Naive B cell (primary cell): ENCODE measurements around the gene PLA2G4A. TPM values are rescaled to one million over a fixed set of nuclear protein-coding genes. Genes with fewer than 3 reads are reported as not detected.

Experiments
- ATAC-seq, 2 donors: fragments of 150-1000 bp; cut with Tn5 transposase; 2 replicates each; pipeline ENCODE4 v1.10.0; 2021; ENCODE audit warnings: low read depth in 2 of 2, mild to moderate bottlenecking in 2 of 2, moderate library complexity in 2 of 2
- DNase-seq: peaks from one replicate; pipeline ENCODE4 v3.0.0; 2022
- H3K27ac Mint-ChIP-seq, 6 donors: one replicate each; pipeline ENCODE4 v1.8.0; 2020 to 2022; ENCODE audit warnings: mild to moderate bottlenecking in 6 of 6, mixed read lengths in 6 of 6, moderate library complexity in 5 of 6, inconsistent platforms in 2 of 6
- H3K27me3 Mint-ChIP-seq, 3 donors: one replicate each; pipeline ENCODE4 v1.8.0; 2021 to 2022; ENCODE audit warnings: mixed read lengths in 3 of 3, mild to moderate bottlenecking in 1 of 3
- H3K36me3 Mint-ChIP-seq, 2 donors: one replicate each; pipeline ENCODE4 v1.8.0; 2020 to 2022; ENCODE audit warnings: mixed read lengths in 2 of 2, inconsistent platforms in 1 of 2, mild to moderate bottlenecking in 1 of 2
- H3K4me1 Mint-ChIP-seq, 3 donors: one replicate each; pipeline ENCODE4 v1.8.0; 2020 to 2022; ENCODE audit warnings: mixed read lengths in 3 of 3, inconsistent platforms in 1 of 3, mild to moderate bottlenecking in 1 of 3, moderate library complexity in 1 of 3
- H3K4me3 Mint-ChIP-seq, 8 donors: one replicate each; pipeline ENCODE4 v1.8.0; 2020 to 2022; ENCODE audit warnings: mild to moderate bottlenecking in 8 of 8, mixed read lengths in 8 of 8, moderate library complexity in 8 of 8, inconsistent platforms in 2 of 8
- H3K9me3 Mint-ChIP-seq, 7 donors: one replicate each; pipeline ENCODE4 v1.8.0; 2020 to 2022; ENCODE audit warnings: mixed read lengths in 7 of 7, mild to moderate bottlenecking in 5 of 7, inconsistent platforms in 2 of 7, moderate library complexity in 1 of 7
- polyA plus RNA-seq, 6 donors: library from polyadenylated mRNA; unstranded; fragments of 300-500 nt; fragmentation: Illumina TruSeq; gene quantifications; one replicate each; pipeline ENCODE4 v1.2.3, GENCODE V29; 2021; ENCODE audit warnings: low read depth in 6 of 6

PLA2G4A gene
- under 1 TPM in 2 of 6 donors, not detected in 4; 0.15 to 0.64 TPM for polyA plus RNA-seq

- peaks cover 0 to 12% (median 0%) of the 10 kb centered on the region in 3 donors for H3K27me3 Mint-ChIP-seq
- H3K4me3 Mint-ChIP-seq, result peak within 1 kb of the TSS; percentile 80 to 93 (median 88)
- H3K27ac Mint-ChIP-seq, result peak within 1 kb of the TSS; percentile 9 to 74 (median 52)
- H3K4me1 Mint-ChIP-seq, result peaks cover 5 to 23% (median 10%) of the 10 kb centered on the region in 3 donors
- peak; percentile 18 for DNase-seq
- peaks cover 0 to 1% (median 0%) of the 10 kb centered on the region in 7 donors for H3K9me3 Mint-ChIP-seq
- H3K36me3 Mint-ChIP-seq, result no peaks in the 10 kb centered on the region
- peak; percentile 63 to 84 for ATAC-seq
Measured at GRCh38 chr1:186828611-186829454, at the start of gene PLA2G4A. Gene PLA2G4A (plus strand): TSS chr1:186828949. CDS start chr1:186854355, 25,406 bp downstream.

- peaks cover 0 to 5% (median 0%) of the 10 kb centered on the region in 3 donors for H3K27me3 Mint-ChIP-seq
- no peak for DNase-seq
Measured at GRCh38 chr1:186780076-186780475, 48.7 kb upstream of the PLA2G4A start.

GRCh38 chr1:186781730-186782129 is 47.0 kb upstream of the PLA2G4A start:
- ATAC-seq (no peak), DNase-seq (no peak)
- H3K36me3 Mint-ChIP-seq, result no peaks in the 10 kb centered on the region
- peaks cover 0 to 5% (median 0%) of the 10 kb centered on the region in 3 donors for H3K27me3 Mint-ChIP-seq
- H3K27ac Mint-ChIP-seq, result no peak overlapping the region
- no peaks in the 10 kb centered on the region for H3K9me3 Mint-ChIP-seq
- H3K4me1 Mint-ChIP-seq, result no peaks in the 10 kb centered on the region
- H3K4me3 Mint-ChIP-seq, result no peak overlapping the region

More at GRCh38 chr1:186780076-186780475, 48.7 kb upstream of the PLA2G4A start:
- H3K9me3 Mint-ChIP-seq, result no peaks in the 10 kb centered on the region
- no peaks in the 10 kb centered on the region for H3K36me3 Mint-ChIP-seq
- ATAC-seq, result no peak
- H3K4me3 Mint-ChIP-seq, result no peak overlapping the region
- no peak overlapping the region for H3K27ac Mint-ChIP-seq
- H3K4me1 Mint-ChIP-seq, result no peaks in the 10 kb centered on the region

- H3K9me3 Mint-ChIP-seq, result no peaks in the 10 kb centered on the region
- DNase-seq (no peak), ATAC-seq (no peak)
- H3K36me3 Mint-ChIP-seq, result no peaks in the 10 kb centered on the region
- peaks cover 0 to 5% (median 0%) of the 10 kb centered on the region in 3 donors for H3K27me3 Mint-ChIP-seq
- H3K4me1 Mint-ChIP-seq, result no peaks in the 10 kb centered on the region
- H3K27ac Mint-ChIP-seq, result no peak overlapping the region
- H3K4me3 Mint-ChIP-seq, result no peak overlapping the region
Measured at GRCh38 chr1:186782791-186783190, 46.0 kb upstream of the PLA2G4A start.

- ATAC-seq, result no peak
- Mint-ChIP-seq H3K36me3 (no peaks in the 10 kb centered on the region), H3K9me3 (no peaks in the 10 kb centered on the region), H3K27ac (no peak overlapping the region), H3K27me3 (peaks cover 0 to 5% (median 0%) of the 10 kb centered on the region in 3 donors), H3K4me1 (no peaks in the 10 kb centered on the region), H3K4me3 (no peak overlapping the region)
- no peak for DNase-seq
Measured at GRCh38 chr1:186783193-186783592, 45.6 kb upstream of the PLA2G4A start.

- peaks cover 0 to 2% (median 0%) of the 10 kb centered on the region in 7 donors for H3K9me3 Mint-ChIP-seq
- H3K27ac Mint-ChIP-seq, result no peak overlapping the region
- H3K4me3 Mint-ChIP-seq, result no peak overlapping the region
- no peaks in the 10 kb centered on the region for H3K36me3 Mint-ChIP-seq
- ATAC-seq, result no peak
- H3K4me1 Mint-ChIP-seq, result no peaks in the 10 kb centered on the region
- peaks cover 0 to 5% (median 0%) of the 10 kb centered on the region in 3 donors for H3K27me3 Mint-ChIP-seq
- no peak for DNase-seq
Measured at GRCh38 chr1:186785503-186785902, 43.2 kb upstream of the PLA2G4A start.

GRCh38 chr1:186790101-186790500 is 38.6 kb upstream of the PLA2G4A start:
- ATAC-seq, result no peak
- no peak overlapping the region for H3K27ac Mint-ChIP-seq
- H3K4me3 Mint-ChIP-seq, result no peak overlapping the region
- H3K27me3 Mint-ChIP-seq, result no peaks in the 10 kb centered on the region
- H3K36me3 Mint-ChIP-seq, result no peaks in the 10 kb centered on the region
- DNase-seq, result no peak
- H3K9me3 Mint-ChIP-seq, result peaks cover 0 to 7% (median 0%) of the 10 kb centered on the region in 7 donors
- H3K4me1 Mint-ChIP-seq, result no peaks in the 10 kb centered on the region

- no peak overlapping the region for H3K4me3 Mint-ChIP-seq
- H3K27me3 Mint-ChIP-seq, result no peaks in the 10 kb centered on the region
- no peak for ATAC-seq
- no peaks in the 10 kb centered on the region for H3K4me1 Mint-ChIP-seq
- DNase-seq, result no peak
- H3K27ac Mint-ChIP-seq, result no peak overlapping the region
- H3K9me3 Mint-ChIP-seq, result peaks cover 0 to 7% (median 0%) of the 10 kb centered on the region in 7 donors
- H3K36me3 Mint-ChIP-seq, result no peaks in the 10 kb centered on the region
Measured at GRCh38 chr1:186792870-186793581, 35.7 kb upstream of the PLA2G4A start.

GRCh38 chr1:186793582-186793927 is 35.2 kb upstream of the PLA2G4A start:
- no peak overlapping the region for H3K27ac Mint-ChIP-seq
- no peaks in the 10 kb centered on the region for H3K36me3 Mint-ChIP-seq
- no peaks in the 10 kb centered on the region for H3K27me3 Mint-ChIP-seq
- no peaks in the 10 kb centered on the region for H3K4me1 Mint-ChIP-seq
- peaks cover 0 to 7% (median 0%) of the 10 kb centered on the region in 7 donors for H3K9me3 Mint-ChIP-seq
- no peak overlapping the region for H3K4me3 Mint-ChIP-seq
- ATAC-seq (no peak), DNase-seq (no peak)

GRCh38 chr1:186798960-186799688 is 29.6 kb upstream of the PLA2G4A start:
- Mint-ChIP-seq H3K9me3 (peaks cover 0 to 5% (median 0%) of the 10 kb centered on the region in 7 donors), H3K27ac (no peak overlapping the region), H3K27me3 (no peaks in the 10 kb centered on the region), H3K36me3 (no peaks in the 10 kb centered on the region), H3K4me1 (no peaks in the 10 kb centered on the region), H3K4me3 (no peak overlapping the region)
- ATAC-seq, result no peak
- DNase-seq, result no peak

GRCh38 chr1:186799689-186800054 is 29.1 kb upstream of the PLA2G4A start:
- Mint-ChIP-seq H3K4me3 (no peak overlapping the region), H3K27me3 (no peaks in the 10 kb centered on the region), H3K9me3 (no peaks in the 10 kb centered on the region), H3K27ac (no peak overlapping the region), H3K36me3 (no peaks in the 10 kb centered on the region), H3K4me1 (no peaks in the 10 kb centered on the region)
- DNase-seq (no peak), ATAC-seq (no peak)

- no peak for DNase-seq
- no peak for ATAC-seq
- H3K9me3 Mint-ChIP-seq, result no peaks in the 10 kb centered on the region
- no peaks in the 10 kb centered on the region for H3K27me3 Mint-ChIP-seq
- no peak overlapping the region for H3K27ac Mint-ChIP-seq
- H3K4me3 Mint-ChIP-seq, result no peak overlapping the region
- H3K36me3 Mint-ChIP-seq, result no peaks in the 10 kb centered on the region
- H3K4me1 Mint-ChIP-seq, result no peaks in the 10 kb centered on the region
Measured at GRCh38 chr1:186802388-186802787, 26.4 kb upstream of the PLA2G4A start.

- Mint-ChIP-seq H3K4me3 (no peak overlapping the region), H3K27me3 (no peaks in the 10 kb centered on the region), H3K27ac (no peak overlapping the region), H3K9me3 (no peaks in the 10 kb centered on the region), H3K36me3 (no peaks in the 10 kb centered on the region), H3K4me1 (no peaks in the 10 kb centered on the region)
- DNase-seq, result no peak
- no peak for ATAC-seq
Measured at GRCh38 chr1:186804679-186805078, 24.1 kb upstream of the PLA2G4A start.
